GM18861 (cell line): Measurements from ENCODE around the gene VIL1.
A peak's percentile ranks its signal among the peaks of the same experiment; 100 is the strongest.

Experiments used
- ATAC-seq: cut with Tn5 transposase; IDR thresholded peaks from one replicate; pipeline ENCODE4 v1.9.1; 2021; ENCODE audit not compliant: unreplicated experiment

VIL1 gene

GRCh38 chr2:218405086-218405745 is 13.7 kb upstream of the VIL1 start:
- no peak for ATAC-seq

GRCh38 chr2:218405746-218406208 is 13.1 kb upstream of the VIL1 start:
- peak; percentile 18 for ATAC-seq

GRCh38 chr2:218406209-218406948 is 12.5 kb upstream of the VIL1 start:
- peak; percentile 66 for ATAC-seq

- no peak for ATAC-seq
Observed at GRCh38 chr2:218406949-218407618, 11.8 kb upstream of the VIL1 start.

- ATAC-seq = no peak
Observed at GRCh38 chr2:218407717-218408116, 11.2 kb upstream of the VIL1 start.

GRCh38 chr2:218418321-218418716 is 604 bp upstream of the VIL1 start:
- no peak for ATAC-seq

- no peak for ATAC-seq
Observed at GRCh38 chr2:218419630-218420216, 800 bp downstream of the VIL1 start.

- ATAC-seq = no peak
Observed at GRCh38 chr2:218421027-218421426, 2.1 kb downstream of the VIL1 start.

- no peak for ATAC-seq
Observed at GRCh38 chr2:218422403-218423086, 3.6 kb downstream of the VIL1 start.

GRCh38 chr2:218423584-218423983 is 4.7 kb downstream of the VIL1 start:
- no peak for ATAC-seq

- no peak for ATAC-seq
Observed at GRCh38 chr2:218425531-218425930, 6.6 kb downstream of the VIL1 start.

GRCh38 chr2:218427741-218428140 is 8.8 kb downstream of the VIL1 start:
- no peak for ATAC-seq

GRCh38 chr2:218428846-218429558 is 10.1 kb downstream of the VIL1 start:
- ATAC-seq = no peak

- no peak for ATAC-seq
Observed at GRCh38 chr2:218429911-218430692, 11.2 kb downstream of the VIL1 start.

- ATAC-seq = no peak
Observed at GRCh38 chr2:218430721-218431120, 11.8 kb downstream of the VIL1 start.

GRCh38 chr2:218431878-218432277 is 13.0 kb downstream of the VIL1 start:
- no peak for ATAC-seq

GRCh38 chr2:218432676-218433365 is 13.9 kb downstream of the VIL1 start:
- ATAC-seq = no peak

GRCh38 chr2:218434456-218434855 is 15.5 kb downstream of the VIL1 start:
- ATAC-seq = no peak
